Endothelial cell of umbilical vein (primary cell): Measurements from ENCODE around the gene DLGAP4. TPM values are rescaled to one million over a fixed set of nuclear protein-coding genes. Genes with fewer than 3 reads are reported as not detected.

Experiments
- BruUV-seq: library from RNA; stranded (reverse); fragments of 400-500 nt; replicated peaks from 2 replicates; lab custom pipeline; 2021; lab: Mats Ljungman, UMichigan
- CTCF ChIA-PET: fragments of 300-600, 350-600 bp; sonication (Branson Sonifier 250); formaldehyde crosslinking; loops from one replicate; lab custom pipeline; 2021; ENCODE audit warnings: antibody characterized with exemption, inconsistent platforms; lab: Charles Lee
- POLR2A ChIA-PET: fragments of 300-600, 350-600 bp; sonication (Branson Sonifier 250); formaldehyde crosslinking; loops from one replicate; lab custom pipeline; 2021; ENCODE audit warnings: antibody characterized with exemption, inconsistent platforms; lab: Charles Lee
- DNase-seq: peaks from one replicate; pipeline ENCODE4 v3.0.0-alpha.2; 2011; ENCODE audit warnings: low read depth, low spot score
- FAIRE-seq: peaks from 2 replicates; lab custom pipeline; 2011; peaks lifted over from hg19 to GRCh38; lab: Jason Lieb, UNC
- H2AFZ ChIP-seq: 2 replicates; pipeline ENCODE4 v1.6.0; 2012; ENCODE audit warnings: low read depth, low read length, control low read depth, inconsistent platforms
- H3K27ac ChIP-seq: 2 replicates; pipeline ENCODE4 v1.5.1; 2011; ENCODE audit warnings: low read depth, mild to moderate bottlenecking, control low read depth, low read length, moderate library complexity; ENCODE audit not compliant: insufficient read depth
- H3K27me3 ChIP-seq, 2 experiments: 2 replicates each; pipeline versions ENCODE4 v1.6.0 to v1.6.1; 2011; ENCODE audit warnings: low read length in 2 of 2, mixed read lengths in 1 of 2; ENCODE audit not compliant: control insufficient read depth in 2 of 2, insufficient read depth in 2 of 2
- H3K36me3 ChIP-seq, 2 experiments: 2 replicates in 1 of 2; 3 replicates in 1 of 2; pipeline ENCODE4 v1.5.1; 2011; ENCODE audit warnings: low read length in 2 of 2, mild to moderate bottlenecking in 1 of 2, moderate library complexity in 1 of 2; ENCODE audit not compliant: control insufficient read depth in 2 of 2, insufficient read depth in 2 of 2; ENCODE audit errors: extremely low read depth in 1 of 2
- H3K4me1 ChIP-seq: 3 replicates; pipeline ENCODE4 v1.5.1; 2011; ENCODE audit warnings: mild to moderate bottlenecking, low read length; ENCODE audit not compliant: control insufficient read depth, insufficient read depth; ENCODE audit errors: extremely low read depth
- H3K4me2 ChIP-seq: 2 replicates; pipeline ENCODE4 v1.6.1; 2011; ENCODE audit warnings: low read length, control low read depth, mixed read lengths; ENCODE audit not compliant: insufficient read depth
- H3K4me3 ChIP-seq, 3 experiments: fragments of 200-600 bp in 1 of 3; sonication (generic), shearing (Covaris generic) in 1 of 3; replicated peaks in 1 of 3; 2 replicates each; pipeline ENCODE4 v1.5.1; 2011 to 2016; ENCODE audit warnings: control low read depth in 3 of 3, low read length in 3 of 3, mild to moderate bottlenecking in 2 of 3, inconsistent platforms in 1 of 3, low read depth in 1 of 3, moderate library complexity in 1 of 3; ENCODE audit not compliant: insufficient read depth in 1 of 3
- H3K79me2 ChIP-seq: 2 replicates; pipeline ENCODE4 v1.6.0; 2012; ENCODE audit warnings: low read length, inconsistent platforms; ENCODE audit not compliant: control insufficient read depth, insufficient read depth
- H3K9ac ChIP-seq: replicated peaks from 2 replicates; pipeline ENCODE3; 2011; ENCODE audit warnings: low read length, control low read depth; ENCODE audit not compliant: insufficient read depth; ENCODE audit errors: extremely low read depth
- H3K9me1 ChIP-seq: replicated peaks from 3 replicates; pipeline ENCODE4 v1.6.0; 2011; ENCODE audit warnings: mild to moderate bottlenecking, low read length; ENCODE audit not compliant: control insufficient read depth, insufficient read depth; ENCODE audit errors: extremely low read depth
- H3K9me3 ChIP-seq: replicated peaks from 2 replicates; pipeline ENCODE4 v1.5.1; 2012; ENCODE audit warnings: low read length, inconsistent platforms; ENCODE audit not compliant: control insufficient read depth, insufficient read depth
- H4K20me1 ChIP-seq: replicated peaks from 2 replicates; pipeline ENCODE3; 2011; ENCODE audit warnings: mild to moderate bottlenecking, low read length; ENCODE audit not compliant: control insufficient read depth, insufficient read depth; ENCODE audit errors: extremely low read depth
- EZH2 ChIP-seq: IDR thresholded peaks from 2 replicates; pipeline ENCODE4 v1.6.1; 2012; ENCODE audit warnings: borderline replicate concordance, low read depth, mild to moderate bottlenecking, moderate library complexity, low read length, inconsistent platforms; ENCODE audit not compliant: severe bottlenecking
- FOS ChIP-seq: IDR thresholded peaks from 2 replicates; pipeline ENCODE4 v1.6.1; 2011; ENCODE audit warnings: mild to moderate bottlenecking, low read length, moderate library complexity, borderline replicate concordance; ENCODE audit not compliant: insufficient read depth
- GATA2 ChIP-seq: IDR thresholded peaks from 2 replicates; pipeline ENCODE4 v1.7.0; 2011; ENCODE audit warnings: low read depth, mild to moderate bottlenecking, moderate library complexity, mixed read lengths, low read length; ENCODE audit not compliant: insufficient read length, insufficient read depth
- JUN ChIP-seq: IDR thresholded peaks from 2 replicates; pipeline ENCODE4 v1.6.1; 2011; ENCODE audit warnings: borderline replicate concordance, low read depth; ENCODE audit not compliant: insufficient read length, insufficient read depth
- MYC ChIP-seq: IDR thresholded peaks from one replicate; pipeline ENCODE4 v1.6.1; 2011; ENCODE audit warnings: mild to moderate bottlenecking, low read depth, low read length
- POLR2A ChIP-seq: IDR thresholded peaks from 2 replicates; pipeline ENCODE4 v1.6.1; 2012; ENCODE audit warnings: low read depth, mild to moderate bottlenecking, control low read depth, low read length
- POLR2AphosphoS5 ChIP-seq: IDR thresholded peaks from 2 replicates; pipeline ENCODE4 v1.6.1; 2012; ENCODE audit warnings: low read depth, mild to moderate bottlenecking, control low read depth, low read length, moderate library complexity; ENCODE audit not compliant: insufficient read depth
- dilution Hi-C: fragments of 300-500 bp; cut with MboI; formaldehyde crosslinking; loops from one replicate; pipeline ENCODE4 v1.15.0; 2019; ENCODE audit warnings: low sequenced_read_pairs; ENCODE audit not compliant: extremely low pct_ligation_motif_present
- intact Hi-C: fragments of 100-400 bp; cut with micrococcal nuclease; formaldehyde crosslinking; loops from one replicate; pipeline ENCODE4 v1.10.0; 2022
- polyA plus RNA-seq, 4 experiments: library from polyadenylated mRNA; depleted of rRNA in 3 of 4; stranded (reverse) in 3 of 4; unstranded in 1 of 4; fragments of >200 nt; gene quantifications; 2 replicates each; pipeline versions ENCODE4 v1.2.1 to v1.2.3, GENCODE V29; 2011 to 2012; ENCODE audit warnings: missing spikeins in 1 of 4
- total RNA-seq: library from RNA; stranded (reverse); gene quantifications from 2 replicates; pipeline ENCODE4 v1.2.3, GENCODE V29; 2021
- TF ChIP-seq, protein P1 (sequence below): IDR thresholded peaks from 2 replicates; pipeline ENCODE4 v1.6.1; 2011; ENCODE audit not compliant: insufficient read depth, insufficient read length
- TF ChIP-seq, protein P2 (sequence below), 2 donors: IDR thresholded peaks; 1 replicate in 1 of 2; 2 replicates in 1 of 2; pipeline ENCODE4 v1.5.1; 2011; ENCODE audit warnings: low read length in 2 of 2, mild to moderate bottlenecking in 2 of 2, moderate library complexity in 2 of 2, control low read depth in 1 of 2, inconsistent platforms in 1 of 2, low read depth in 1 of 2; ENCODE audit not compliant: insufficient read depth in 1 of 2; ENCODE audit errors: extremely low read depth in 1 of 2

The DLGAP4 gene
- total and polyA plus RNA-seq, 2 donors (not counting 3 experiments of a cell fraction or from before 2014, with no cell fraction given) = 57.5 to 125 TPM

DNA sequence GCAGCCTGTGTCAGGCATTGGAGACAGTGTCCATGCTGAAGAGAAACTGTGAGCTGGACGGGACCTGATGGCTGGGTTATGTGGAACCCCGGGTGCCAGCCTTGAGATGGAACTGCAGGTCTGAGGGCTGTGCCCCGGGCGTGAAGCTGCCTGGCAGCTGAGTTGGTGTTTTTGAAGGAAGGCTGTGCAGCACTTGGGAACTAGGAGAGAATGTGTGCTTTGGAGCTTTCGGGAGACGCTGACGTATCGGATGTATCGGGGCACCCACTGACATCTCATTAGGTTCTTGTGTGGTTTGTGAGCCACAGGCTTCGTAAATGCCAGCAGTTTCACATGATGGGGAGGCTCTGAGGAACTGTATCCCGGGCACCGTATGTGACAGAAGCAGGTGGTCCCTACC, 2.2 kb downstream of the DLGAP4 start:
- Histone ChIP-seq H3K9ac (no peak overlapping the region), H3K27me3 (peaks cover 51 to 52% of the 10 kb centered on the region in 2 experiments), H3K4me1 (peaks cover 4% of the 10 kb centered on the region), H3K4me2 (no peak overlapping the region), H3K27ac (no peak overlapping the region), H3K9me1 (no peaks in the 10 kb centered on the region), H3K79me2 (no peaks in the 10 kb centered on the region), H2AFZ (no peak overlapping the region), H3K4me3 (no peak overlapping the region), H3K36me3 (no peaks in the 10 kb centered on the region), H3K9me3 (no peaks in the 10 kb centered on the region), H4K20me1 (no peaks in the 10 kb centered on the region)
- ChIA-PET CTCF (no interaction called here), POLR2A (no interaction called here)
- TF ChIP-seq JUN = no peak
- TF ChIP-seq GATA2 = no peak
- TF ChIP-seq FOS = no peak
- TF ChIP-seq EZH2 = no peak
- TF ChIP-seq POLR2AphosphoS5 = no peak
- TF ChIP-seq, protein P1, sequence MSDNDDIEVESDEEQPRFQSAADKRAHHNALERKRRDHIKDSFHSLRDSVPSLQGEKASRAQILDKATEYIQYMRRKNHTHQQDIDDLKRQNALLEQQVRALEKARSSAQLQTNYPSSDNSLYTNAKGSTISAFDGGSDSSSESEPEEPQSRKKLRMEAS = no peak
- dilution Hi-C loops = no loop called here
- BruUV-seq = no TSS peak
- DNase-seq (no peak), FAIRE-seq (no peak)
- intact Hi-C loops = no loop called here

DNA sequence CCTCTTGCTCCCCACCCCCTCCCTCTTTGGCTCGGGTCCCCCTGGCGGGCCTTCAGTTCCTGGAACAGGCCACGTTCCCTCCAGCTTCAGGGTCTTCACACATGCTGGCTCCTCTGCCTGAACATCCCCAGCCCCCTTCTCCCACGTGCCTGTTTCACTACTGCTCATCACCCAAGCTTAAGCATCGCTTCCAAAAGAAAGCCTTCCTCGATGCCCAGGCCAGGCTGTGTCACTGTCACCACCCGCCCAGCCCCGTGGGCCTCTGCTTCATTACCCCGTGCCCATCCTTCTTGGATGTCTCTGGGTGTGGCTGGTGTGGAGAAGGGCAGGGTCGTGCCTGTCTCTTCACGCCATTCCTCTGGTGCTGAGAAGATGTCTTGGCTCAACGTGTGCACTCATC, 2.8 kb downstream of the DLGAP4 start:
- intact Hi-C loops (no loop called here), dilution Hi-C loops (no loop called here)
- POLR2A ChIA-PET = no interaction called here
- H3K9me1 ChIP-seq = no peaks in the 10 kb centered on the region
- DNase-seq (no peak), FAIRE-seq (no peak)
- H3K36me3 ChIP-seq = no peaks in the 10 kb centered on the region
- no peaks in the 10 kb centered on the region for H3K79me2 ChIP-seq
- CTCF ChIA-PET = no interaction called here
- H3K9ac ChIP-seq = no peak overlapping the region
- H4K20me1 ChIP-seq = no peaks in the 10 kb centered on the region
- no peak overlapping the region for H3K4me3 ChIP-seq
- H3K27ac ChIP-seq = no peak overlapping the region
- H3K4me1 ChIP-seq = no peaks in the 10 kb centered on the region
- no peak overlapping the region for H2AFZ ChIP-seq
- H3K4me2 ChIP-seq = no peak overlapping the region
- no TSS peak for BruUV-seq
- peaks cover 45 to 46% of the 10 kb centered on the region in 2 experiments for H3K27me3 ChIP-seq
- no peaks in the 10 kb centered on the region for H3K9me3 ChIP-seq
- TF ChIP-seq, protein P2, sequence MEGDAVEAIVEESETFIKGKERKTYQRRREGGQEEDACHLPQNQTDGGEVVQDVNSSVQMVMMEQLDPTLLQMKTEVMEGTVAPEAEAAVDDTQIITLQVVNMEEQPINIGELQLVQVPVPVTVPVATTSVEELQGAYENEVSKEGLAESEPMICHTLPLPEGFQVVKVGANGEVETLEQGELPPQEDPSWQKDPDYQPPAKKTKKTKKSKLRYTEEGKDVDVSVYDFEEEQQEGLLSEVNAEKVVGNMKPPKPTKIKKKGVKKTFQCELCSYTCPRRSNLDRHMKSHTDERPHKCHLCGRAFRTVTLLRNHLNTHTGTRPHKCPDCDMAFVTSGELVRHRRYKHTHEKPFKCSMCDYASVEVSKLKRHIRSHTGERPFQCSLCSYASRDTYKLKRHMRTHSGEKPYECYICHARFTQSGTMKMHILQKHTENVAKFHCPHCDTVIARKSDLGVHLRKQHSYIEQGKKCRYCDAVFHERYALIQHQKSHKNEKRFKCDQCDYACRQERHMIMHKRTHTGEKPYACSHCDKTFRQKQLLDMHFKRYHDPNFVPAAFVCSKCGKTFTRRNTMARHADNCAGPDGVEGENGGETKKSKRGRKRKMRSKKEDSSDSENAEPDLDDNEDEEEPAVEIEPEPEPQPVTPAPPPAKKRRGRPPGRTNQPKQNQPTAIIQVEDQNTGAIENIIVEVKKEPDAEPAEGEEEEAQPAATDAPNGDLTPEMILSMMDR (IDR thresholded peaks at IDR 0.05; ENCODE audit: extremely low read depth in 1 of 2, insufficient read depth in 1 of 2, low read depth in 1 of 2, low read length in 2 of 2) = no peak
- TF ChIP-seq, protein P1 = no peak
- no peak for TF ChIP-seq MYC
- TF ChIP-seq POLR2A = no peak
- no peak for TF ChIP-seq EZH2
- no peak for TF ChIP-seq POLR2AphosphoS5
- no peak for TF ChIP-seq GATA2
- TF ChIP-seq FOS = no peak
- TF ChIP-seq JUN = no peak
